Naive thymus-derived CD8-positive, alpha-beta T cell (primary cell): ENCODE data around the gene RAB3GAP1. TPM values are rescaled to one million over a fixed set of nuclear protein-coding genes. Genes with fewer than 3 reads are reported as not detected.

Source experiments
- ATAC-seq, 2 donors: fragments of 150-1000 bp; cut with Tn5 transposase in 1 of 2; sonication (Bioruptor Pico), chemical (Tn5 transposase) in 1 of 2; 1 replicate in 1 of 2; 2 replicates in 1 of 2; pipeline ENCODE4 v1.10.0; 2021; ENCODE audit warnings: mild to moderate bottlenecking in 2 of 2, moderate library complexity in 2 of 2
- POLR2A ChIA-PET: fragments of 350-600 bp; sonication (Branson Sonifier 250); formaldehyde crosslinking; loops from one replicate; lab custom pipeline; 2021; ENCODE audit warnings: antibody characterized with exemption; lab: Charles Lee
- DNase-seq, 10 donors: peaks; one replicate each; pipeline versions ENCODE4 v3.0.0 to v3.0.0-alpha.2; 2020 to 2022
- H3K27ac Mint-ChIP-seq, 10 donors: one replicate each; pipeline ENCODE4 v1.8.0; 2020 to 2022; ENCODE audit warnings: mild to moderate bottlenecking in 10 of 10, mixed read lengths in 10 of 10, moderate library complexity in 4 of 10, inconsistent platforms in 1 of 10
- H3K27me3 Mint-ChIP-seq, 5 donors: one replicate each; pipeline ENCODE4 v1.8.0; 2021 to 2022; ENCODE audit warnings: mixed read lengths in 5 of 5
- H3K36me3 Mint-ChIP-seq, 3 donors: one replicate each; pipeline ENCODE4 v1.8.0; 2020 to 2022; ENCODE audit warnings: mixed read lengths in 3 of 3, mild to moderate bottlenecking in 2 of 3, inconsistent platforms in 1 of 3
- H3K4me1 Mint-ChIP-seq, 4 donors: one replicate each; pipeline ENCODE4 v1.8.0; 2021 to 2022; ENCODE audit warnings: mixed read lengths in 4 of 4
- H3K4me3 Mint-ChIP-seq, 10 donors: one replicate each; pipeline ENCODE4 v1.8.0; 2020 to 2022; ENCODE audit warnings: mild to moderate bottlenecking in 10 of 10, mixed read lengths in 10 of 10, moderate library complexity in 6 of 10, inconsistent platforms in 1 of 10
- H3K9me3 Mint-ChIP-seq, 9 donors: one replicate each; pipeline ENCODE4 v1.8.0; 2020 to 2022; ENCODE audit warnings: mixed read lengths in 9 of 9, mild to moderate bottlenecking in 3 of 9, inconsistent platforms in 1 of 9, moderate library complexity in 1 of 9
- polyA plus RNA-seq, 3 donors: library from polyadenylated mRNA; unstranded; fragments of 300-500 nt; fragmentation: Illumina TruSeq; gene quantifications; one replicate each; pipeline ENCODE4 v1.2.3, GENCODE V29; 2021
- total RNA-seq, 8 experiments: library from RNA in 2 of 8; stranded (reverse) in 2 of 8; gene quantifications; one replicate each; pipeline ENCODE4 v1.2.3 and lab custom pipeline; 2021 to 2026

The RAB3GAP1 gene
- total RNA-seq: 10 to 100 TPM; 55.2 to 59.5 TPM
- polyA plus RNA-seq: 10 to 100 TPM; 14.6 to 23.2 (median 21.7) TPM
- 117 to 206 (median 148) reads per million in 6 experiments for total RNA-seq (lab: John Stamatoyannopoulos, UW)

- DNase-seq: peak; percentile 79 to 97 (median 92)
- Mint-ChIP-seq H3K9me3 (peaks cover 0 to 2% (median 0%) of the 10 kb centered on the region in 9 donors), H3K27me3 (peaks cover 0 to 3% (median 0%) of the 10 kb centered on the region in 5 donors), H3K4me1 (peaks cover 19 to 43% (median 40%) of the 10 kb centered on the region in 4 donors), H3K36me3 (peaks cover 0 to 25% (median 0%) of the 10 kb centered on the region in 3 donors), H3K4me3 (peak within 1 kb of the TSS; percentile 91 to 99 (median 96)), H3K27ac (peak within 1 kb of the TSS; percentile 99 to 100 (median 100))
- ATAC-seq: peak; percentile 85
- POLR2A ChIA-PET: interaction anchor here (0.6 to 2.3 kb wide), 5 partner anchors 134 to 1084 kb away, joined by 3 to 13 read pairs (median 4); partner anchors contain the start of genes CCNT2, R3HDM1 and ZRANB3
These were observed at the start of gene RAB3GAP1 for GRCh38 chr2:135052042-135052876. Gene RAB3GAP1, plus strand, starts transcription at chr2:135052292. Its CDS starts 16 bp downstream, at chr2:135052308.

GRCh38 chr2:135002836-135003235 lies 49.3 kb upstream of the RAB3GAP1 start:
- no peaks in the 10 kb centered on the region for H3K9me3 Mint-ChIP-seq
- no peaks in the 10 kb centered on the region for H3K36me3 Mint-ChIP-seq
- DNase-seq (no peak), ATAC-seq (no peak)
- H3K4me1 Mint-ChIP-seq: peaks cover 2 to 8% (median 5%) of the 10 kb centered on the region in 4 donors
- peaks cover 4 to 14% (median 7%) of the 10 kb centered on the region in 5 donors for H3K27me3 Mint-ChIP-seq
- H3K4me3 Mint-ChIP-seq: no peak overlapping the region
- no peak overlapping the region for H3K27ac Mint-ChIP-seq
- POLR2A ChIA-PET: interaction anchor here (0.6 to 1.3 kb wide), 2 partner anchors 15 to 707 kb away, joined by 3 to 4 read pairs; no protein-coding TSS in a partner anchor

DNA sequence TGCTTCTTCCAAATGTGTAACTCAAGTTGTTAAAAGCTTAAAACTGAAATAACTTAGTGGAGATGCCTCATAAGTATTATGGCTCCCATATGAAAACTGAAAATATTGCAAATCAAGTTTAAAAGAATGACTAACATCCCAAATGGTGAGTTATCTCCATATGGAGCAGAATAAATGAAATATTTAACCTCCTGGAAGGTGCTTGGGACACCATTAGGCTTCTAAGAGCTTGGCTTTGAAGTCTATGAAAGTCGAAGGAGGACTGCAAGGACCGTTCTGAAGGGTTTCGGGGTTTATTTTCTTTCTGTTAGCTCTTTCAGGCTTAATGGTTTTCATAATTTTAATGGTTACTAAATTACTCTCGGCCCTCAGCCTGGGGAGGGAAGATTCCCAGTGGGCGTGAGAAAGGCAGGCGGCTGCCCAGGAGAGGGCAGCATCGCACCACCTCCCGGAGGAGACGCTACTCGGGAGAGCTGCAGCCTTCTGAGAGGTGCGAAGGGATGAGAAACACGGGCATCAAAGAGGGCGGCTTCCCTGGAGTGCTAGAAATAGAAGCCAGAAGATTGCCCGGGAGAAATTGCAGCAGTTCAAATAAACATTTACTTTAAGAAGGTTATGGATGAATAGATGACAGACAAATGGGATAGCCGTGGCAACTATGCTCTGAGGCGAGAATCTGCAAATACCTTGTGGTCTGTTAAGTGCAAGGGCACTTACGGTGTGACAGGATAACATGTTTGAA lies 47.9 kb upstream of the RAB3GAP1 start:
- POLR2A ChIA-PET: interaction anchor here (0.6 to 1.3 kb wide), 3 partner anchors 60 to 706 kb away, joined by 3 to 5 read pairs (median 4); no protein-coding TSS in a partner anchor
- H3K36me3 Mint-ChIP-seq: no peaks in the 10 kb centered on the region

GRCh38 chr2:135005753-135006152 lies 46.3 kb upstream of the RAB3GAP1 start:
- H3K4me1 Mint-ChIP-seq: peaks cover 2 to 8% (median 5%) of the 10 kb centered on the region in 4 donors
- DNase-seq (no peak), ATAC-seq (no peak)
- H3K27me3 Mint-ChIP-seq: peaks cover 4 to 14% (median 7%) of the 10 kb centered on the region in 5 donors
- POLR2A ChIA-PET: no interaction called here
- no peak overlapping the region for H3K4me3 Mint-ChIP-seq
- no peak overlapping the region for H3K27ac Mint-ChIP-seq
- no peaks in the 10 kb centered on the region for H3K9me3 Mint-ChIP-seq
- peaks cover 0 to 1% (median 0%) of the 10 kb centered on the region in 3 donors for H3K36me3 Mint-ChIP-seq

More for the DNA sequence above, 47.9 kb upstream of the RAB3GAP1 start:
- Mint-ChIP-seq H3K4me1 (peaks cover 2 to 8% (median 5%) of the 10 kb centered on the region in 4 donors), H3K27me3 (peaks cover 4 to 14% (median 7%) of the 10 kb centered on the region in 5 donors), H3K27ac (peak overlapping the region in 1 of 10 donors; percentile 14), H3K9me3 (no peaks in the 10 kb centered on the region), H3K4me3 (peak overlapping the region in 3 of 10 donors; percentile 29 to 48 (median 36))
- ATAC-seq (peak; percentile 80 to 98), DNase-seq (peak; percentile 47 to 81 (median 65))

- peaks cover under 1 to 4% (median 2%) of the 10 kb centered on the region in 4 donors for H3K4me1 Mint-ChIP-seq
- peaks cover 2 to 13% (median 5%) of the 10 kb centered on the region in 5 donors for H3K27me3 Mint-ChIP-seq
- ATAC-seq (no peak), DNase-seq (no peak)
- H3K4me3 Mint-ChIP-seq: no peak overlapping the region
- H3K36me3 Mint-ChIP-seq: peaks cover 0 to 1% (median 0%) of the 10 kb centered on the region in 3 donors
- H3K27ac Mint-ChIP-seq: no peak overlapping the region
- H3K9me3 Mint-ChIP-seq: no peaks in the 10 kb centered on the region
- POLR2A ChIA-PET: no interaction called here
These were observed 42.8 kb upstream of the RAB3GAP1 start for GRCh38 chr2:135009339-135009738.

GRCh38 chr2:135010200-135010942 lies 41.7 kb upstream of the RAB3GAP1 start:
- ATAC-seq (no peak), DNase-seq (no peak)
- Mint-ChIP-seq H3K27ac (no peak overlapping the region), H3K4me1 (no peaks in the 10 kb centered on the region), H3K4me3 (no peak overlapping the region), H3K9me3 (no peaks in the 10 kb centered on the region), H3K36me3 (peaks cover 0 to 1% (median 0%) of the 10 kb centered on the region in 3 donors), H3K27me3 (peaks cover 0 to 7% (median 0%) of the 10 kb centered on the region in 5 donors)
- POLR2A ChIA-PET: no interaction called here

DNA sequence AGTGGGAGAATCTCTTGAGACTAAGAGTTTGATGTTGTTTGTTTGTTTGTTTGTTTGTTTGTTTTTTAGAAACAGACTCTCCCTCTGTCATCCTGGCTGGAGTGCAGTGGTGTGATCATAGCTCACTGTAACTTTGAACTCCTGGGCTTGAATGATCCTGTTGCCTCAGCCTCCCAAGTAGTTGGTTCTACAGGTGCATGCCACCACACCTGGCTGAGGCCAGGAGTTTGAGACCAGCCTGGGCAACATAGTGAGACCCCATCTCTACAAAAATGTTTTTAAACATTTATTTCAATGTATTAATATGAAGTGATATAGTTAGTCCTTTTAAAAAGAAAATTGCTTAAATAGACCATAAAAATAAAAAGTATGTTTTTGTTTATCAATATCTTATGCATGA lies 40.5 kb upstream of the RAB3GAP1 start:
- H3K36me3 Mint-ChIP-seq: peaks cover 0 to 5% (median 5%) of the 10 kb centered on the region in 3 donors
- H3K27ac Mint-ChIP-seq: no peak overlapping the region
- no peak overlapping the region for H3K4me3 Mint-ChIP-seq
- H3K27me3 Mint-ChIP-seq: peaks cover 0 to 3% (median 0%) of the 10 kb centered on the region in 5 donors
- POLR2A ChIA-PET: no interaction called here
- DNase-seq (no peak), ATAC-seq (no peak)
- H3K9me3 Mint-ChIP-seq: peaks cover 0 to 7% (median 0%) of the 10 kb centered on the region in 9 donors
- no peaks in the 10 kb centered on the region for H3K4me1 Mint-ChIP-seq

GRCh38 chr2:135021618-135022017 lies 30.5 kb upstream of the RAB3GAP1 start:
- no peak overlapping the region for H3K27ac Mint-ChIP-seq
- H3K4me3 Mint-ChIP-seq: no peak overlapping the region
- DNase-seq: no peak
- H3K27me3 Mint-ChIP-seq: peaks cover 0 to 1% (median 0%) of the 10 kb centered on the region in 5 donors
- H3K36me3 Mint-ChIP-seq: peaks cover 0 to 5% (median 1%) of the 10 kb centered on the region in 3 donors
- POLR2A ChIA-PET: interaction anchor here (0.6 kb wide), 1 partner anchor 20 kb away, joined by 5 read pairs; no protein-coding TSS in a partner anchor
- ATAC-seq: no peak
- peaks cover 0 to 9% (median 2%) of the 10 kb centered on the region in 9 donors for H3K9me3 Mint-ChIP-seq
- H3K4me1 Mint-ChIP-seq: peaks cover 0 to 3% (median 0%) of the 10 kb centered on the region in 4 donors

GRCh38 chr2:135022952-135023880 lies 28.9 kb upstream of the RAB3GAP1 start:
- Mint-ChIP-seq H3K4me3 (no peak overlapping the region), H3K9me3 (peaks cover 0 to 9% (median 0%) of the 10 kb centered on the region in 9 donors), H3K36me3 (no peaks in the 10 kb centered on the region), H3K4me1 (peaks cover 0 to 5% (median 0%) of the 10 kb centered on the region in 4 donors), H3K27ac (no peak overlapping the region), H3K27me3 (peaks cover 0 to 5% (median 4%) of the 10 kb centered on the region in 5 donors)
- POLR2A ChIA-PET: no interaction called here
- ATAC-seq (no peak), DNase-seq (no peak)

DNA sequence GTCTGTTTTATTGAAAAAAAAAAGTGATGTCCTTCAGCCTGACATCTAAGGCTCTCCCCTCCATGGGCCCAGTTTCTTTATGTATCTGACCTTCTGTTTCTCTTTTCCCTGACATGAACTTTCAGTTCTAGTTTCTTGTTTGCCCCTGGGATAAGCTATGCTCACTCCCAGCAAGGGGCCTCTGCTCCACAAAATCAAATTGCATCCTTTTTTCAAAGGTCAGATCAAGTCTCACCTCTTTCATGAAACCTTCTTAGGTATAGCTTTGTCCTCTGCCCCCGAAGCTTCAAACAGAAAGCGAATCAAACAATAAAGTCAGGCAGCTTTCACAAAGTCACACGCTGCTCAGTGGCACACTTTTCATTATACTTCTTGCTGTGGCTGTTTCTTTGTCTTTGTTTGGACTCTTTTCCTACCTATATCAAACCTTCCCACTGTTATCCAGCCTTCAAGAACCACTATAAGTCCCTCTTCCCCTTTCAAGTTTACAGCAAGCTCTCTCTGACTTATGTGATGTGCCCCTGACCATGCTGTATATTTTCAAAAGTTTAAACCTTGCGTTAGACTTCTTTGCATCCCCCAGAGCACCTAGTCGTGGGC lies 28.1 kb upstream of the RAB3GAP1 start:
- peaks cover 0 to 5% (median 4%) of the 10 kb centered on the region in 5 donors for H3K27me3 Mint-ChIP-seq
- H3K4me3 Mint-ChIP-seq: no peak overlapping the region
- no peaks in the 10 kb centered on the region for H3K36me3 Mint-ChIP-seq
- H3K4me1 Mint-ChIP-seq: peaks cover 0 to 5% (median 0%) of the 10 kb centered on the region in 4 donors
- POLR2A ChIA-PET: no interaction called here
- no peak for DNase-seq
- H3K9me3 Mint-ChIP-seq: peaks cover 0 to 9% (median 0%) of the 10 kb centered on the region in 9 donors
- no peak for ATAC-seq
- no peak overlapping the region for H3K27ac Mint-ChIP-seq
